NCI-H2196 treated with DMSO at 0.1 percent for 48 hours (cell line): ENCODE results near the gene RANBP3L.
A peak's percentile ranks its signal among the peaks of the same experiment; 100 is the strongest.
"Not testable (repeated sequence)": the region's sequence is repeated elsewhere in the genome, so short reads cannot be mapped to it uniquely, and the experiment has no call there.

Source experiments
- DNase-seq: peaks from one replicate; lab custom pipeline; 2025; ENCODE audit not compliant: unreplicated experiment; lab: John Stamatoyannopoulos, UW

RANBP3L gene, protein sequence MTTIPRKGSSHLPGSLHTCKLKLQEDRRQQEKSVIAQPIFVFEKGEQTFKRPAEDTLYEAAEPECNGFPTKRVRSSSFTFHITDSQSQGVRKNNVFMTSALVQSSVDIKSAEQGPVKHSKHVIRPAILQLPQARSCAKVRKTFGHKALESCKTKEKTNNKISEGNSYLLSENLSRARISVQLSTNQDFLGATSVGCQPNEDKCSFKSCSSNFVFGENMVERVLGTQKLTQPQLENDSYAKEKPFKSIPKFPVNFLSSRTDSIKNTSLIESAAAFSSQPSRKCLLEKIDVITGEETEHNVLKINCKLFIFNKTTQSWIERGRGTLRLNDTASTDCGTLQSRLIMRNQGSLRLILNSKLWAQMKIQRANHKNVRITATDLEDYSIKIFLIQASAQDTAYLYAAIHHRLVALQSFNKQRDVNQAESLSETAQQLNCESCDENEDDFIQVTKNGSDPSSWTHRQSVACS

DNA sequence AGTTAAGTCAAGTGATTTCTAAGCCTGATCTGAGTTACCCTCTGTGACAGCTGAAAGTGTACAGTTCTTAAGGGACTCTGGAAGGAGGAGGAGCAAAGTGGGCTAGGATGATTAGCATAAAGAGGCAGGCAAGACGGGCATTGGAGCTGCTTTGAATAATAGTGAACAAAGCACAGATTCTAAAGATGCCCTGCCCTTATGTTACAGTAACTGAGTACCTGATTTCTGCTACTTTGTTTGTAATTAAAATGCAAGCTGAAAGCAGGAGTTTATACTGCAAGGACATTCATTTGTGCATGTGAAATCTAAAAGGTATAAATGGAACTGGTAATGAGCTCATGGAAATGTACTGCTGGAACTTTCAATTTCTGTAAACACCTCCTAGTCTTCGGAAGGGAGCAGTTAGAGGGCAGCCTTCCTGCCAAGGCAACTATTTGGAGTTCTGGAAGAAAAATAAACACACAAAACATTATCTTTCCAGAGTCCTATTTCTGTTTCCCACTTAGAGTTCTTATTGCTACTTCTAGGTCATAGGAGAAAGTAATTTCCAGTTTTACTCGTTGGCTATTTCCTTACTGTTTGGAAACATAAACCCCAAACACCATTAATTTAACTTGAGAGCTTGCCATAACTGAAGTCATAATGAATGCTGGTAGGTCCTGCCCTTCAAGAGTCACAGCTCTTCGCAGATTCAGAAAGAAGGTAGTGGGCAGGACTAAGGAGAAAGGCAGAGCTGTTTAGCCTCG, at the start of gene RANBP3L:
TSS of gene RANBP3L (minus strand) at position 45 of the 746 bp plus-strand sequence. CDS start 486 bp downstream, outside the sequence.
- DNase-seq: peak; percentile 17

DNA sequence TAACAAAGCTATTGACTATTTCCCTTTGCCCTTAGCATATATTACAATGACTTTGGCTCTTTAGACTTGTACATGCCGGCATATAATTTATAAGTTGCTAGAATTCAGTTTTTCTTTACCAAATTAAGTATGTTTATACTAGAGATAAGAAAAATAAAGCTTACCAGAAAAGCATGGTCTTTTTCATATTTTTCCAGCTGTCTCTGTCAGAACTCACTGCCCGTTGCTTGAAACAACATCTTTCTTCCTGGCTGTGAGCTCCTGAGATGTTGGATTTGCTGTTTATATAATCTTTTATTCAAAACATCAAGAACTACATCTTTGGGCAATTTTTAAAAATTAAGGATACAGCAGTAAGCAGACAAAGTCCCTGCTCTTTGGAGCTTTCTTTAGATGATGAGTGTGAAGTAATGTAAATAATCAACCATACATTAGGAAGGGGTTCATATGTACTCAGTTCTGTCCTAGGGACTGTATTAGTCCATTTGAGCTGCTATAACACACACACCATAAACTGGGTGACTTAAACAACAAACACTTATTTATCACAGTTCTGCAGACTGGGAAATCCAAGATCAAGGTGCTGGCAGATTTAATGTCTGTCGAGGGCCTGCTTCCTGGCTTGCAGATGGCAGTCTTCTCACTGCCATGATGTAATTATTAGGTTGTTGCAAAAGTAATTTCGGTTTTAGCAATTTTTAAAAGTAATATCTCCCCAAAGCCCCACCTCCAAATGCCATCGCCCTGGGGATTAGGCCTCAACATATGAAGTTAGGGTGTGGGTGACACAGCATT, 45.4 kb upstream of the RANBP3L start:
- DNase-seq: no peak

DNA sequence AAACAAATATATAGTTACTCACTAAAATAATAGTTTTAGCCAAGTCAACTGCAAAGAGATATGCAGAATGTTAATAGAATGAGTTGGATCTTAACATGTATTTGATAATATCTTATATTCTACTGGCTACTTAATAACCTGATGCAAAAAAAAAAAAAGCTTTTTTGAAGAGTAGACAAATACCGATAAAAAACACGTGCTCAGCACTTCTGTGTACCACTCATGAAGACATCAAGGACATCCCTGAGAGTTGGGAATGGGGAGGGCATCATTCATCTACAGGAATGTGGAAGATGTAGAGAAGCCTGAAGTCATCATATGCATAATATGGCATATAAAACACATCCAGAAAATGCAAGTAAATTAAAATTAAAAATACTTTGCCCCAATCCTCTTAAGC, 43.2 kb upstream of the RANBP3L start:
- DNase-seq: no peak

DNA sequence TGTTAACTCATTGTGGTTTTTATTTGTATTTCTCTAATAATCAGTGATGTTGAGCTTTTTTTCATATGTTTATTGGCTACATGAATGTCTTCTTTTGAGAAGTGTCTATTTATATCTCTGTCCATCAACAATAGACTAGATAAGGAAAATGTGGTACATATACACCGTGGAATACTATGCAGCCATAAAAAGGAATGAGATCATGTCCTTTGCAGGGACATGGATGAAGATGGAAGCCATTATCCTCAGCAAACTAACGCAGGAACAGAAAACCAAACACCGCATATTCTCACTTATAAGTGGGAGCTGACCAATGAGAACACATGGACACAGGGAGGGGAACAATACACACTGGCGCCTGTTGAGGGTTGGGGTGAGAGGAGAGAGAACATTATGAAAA, 40.0 kb upstream of the RANBP3L start:
- not testable (repeated sequence) for DNase-seq

DNA sequence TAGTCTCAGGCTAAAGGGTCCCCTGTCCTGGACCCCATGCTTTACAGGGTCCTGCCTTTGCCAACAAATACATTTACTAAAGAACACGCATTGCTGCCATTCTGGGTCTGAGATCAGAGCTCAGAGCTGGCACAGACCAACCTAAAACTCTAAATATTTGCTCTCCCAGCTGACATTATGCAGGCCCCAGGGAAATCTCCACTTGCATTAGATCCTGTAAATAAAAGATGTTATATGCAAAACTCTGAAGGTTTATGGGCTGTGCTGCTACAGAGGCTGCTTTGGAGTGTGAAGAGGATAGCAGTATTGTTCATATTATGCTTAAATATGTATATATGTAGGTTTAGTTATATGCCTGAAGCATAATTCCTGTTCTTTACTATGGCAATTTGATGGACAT, 35.9 kb upstream of the RANBP3L start:
- DNase-seq: no peak

DNA sequence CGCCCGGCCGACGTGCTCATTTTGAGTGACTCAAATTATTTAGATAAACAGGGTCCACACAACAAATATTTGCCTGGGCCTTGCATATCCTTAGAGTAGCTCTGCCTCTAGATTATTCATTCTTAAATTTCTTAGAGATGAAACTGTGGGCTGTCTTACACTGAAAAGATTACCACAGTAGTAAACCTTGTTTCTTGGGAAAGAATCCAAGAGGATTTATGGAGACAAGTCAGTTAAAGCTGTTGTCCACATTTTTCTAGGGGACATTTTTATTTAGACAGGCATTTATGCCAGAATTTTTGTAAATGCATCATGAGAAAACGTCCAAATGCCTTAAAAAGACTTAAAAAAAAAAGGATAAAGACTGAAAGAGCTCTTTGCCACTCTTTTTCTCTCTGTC, 32.6 kb upstream of the RANBP3L start:
- no peak for DNase-seq

DNA sequence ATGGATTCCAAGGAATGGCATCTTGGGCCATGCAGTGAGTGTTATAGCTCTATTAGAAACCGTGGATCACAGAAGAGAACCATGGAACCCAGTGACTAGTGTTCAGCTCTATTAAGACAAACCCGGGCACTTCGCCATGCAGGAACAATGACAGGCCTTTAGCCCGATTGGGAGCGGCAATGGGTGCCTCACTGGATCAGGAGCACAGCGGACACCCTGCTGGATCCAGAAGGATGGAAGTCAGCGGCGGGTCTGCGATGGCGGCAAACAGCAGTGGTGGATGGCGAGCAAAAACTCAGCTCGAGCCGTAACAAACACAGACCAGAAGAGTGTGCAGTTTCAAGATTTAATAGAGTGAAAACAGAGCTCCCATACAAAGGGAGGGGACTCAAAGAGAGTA, 31.0 kb upstream of the RANBP3L start:
- not testable (repeated sequence) for DNase-seq

DNA sequence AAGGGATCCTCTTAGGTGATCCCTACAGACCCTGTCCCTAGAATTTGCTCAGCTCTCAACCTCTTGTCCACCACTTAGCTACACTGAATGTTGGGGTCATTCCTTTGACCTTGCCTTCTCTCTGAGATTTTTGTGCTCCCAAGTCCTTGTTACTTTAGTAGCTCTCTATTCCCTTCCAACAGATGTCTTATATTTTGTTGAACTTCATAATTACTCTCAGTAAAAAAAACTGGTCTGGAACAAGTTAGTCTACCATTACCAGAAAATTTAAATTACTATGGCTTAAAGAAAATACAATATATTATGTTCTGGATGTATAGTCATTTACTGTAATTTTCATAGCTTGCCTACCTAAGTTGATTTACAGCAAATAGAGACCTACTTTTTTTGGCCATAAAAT, 23.5 kb upstream of the RANBP3L start:
- DNase-seq: no peak

DNA sequence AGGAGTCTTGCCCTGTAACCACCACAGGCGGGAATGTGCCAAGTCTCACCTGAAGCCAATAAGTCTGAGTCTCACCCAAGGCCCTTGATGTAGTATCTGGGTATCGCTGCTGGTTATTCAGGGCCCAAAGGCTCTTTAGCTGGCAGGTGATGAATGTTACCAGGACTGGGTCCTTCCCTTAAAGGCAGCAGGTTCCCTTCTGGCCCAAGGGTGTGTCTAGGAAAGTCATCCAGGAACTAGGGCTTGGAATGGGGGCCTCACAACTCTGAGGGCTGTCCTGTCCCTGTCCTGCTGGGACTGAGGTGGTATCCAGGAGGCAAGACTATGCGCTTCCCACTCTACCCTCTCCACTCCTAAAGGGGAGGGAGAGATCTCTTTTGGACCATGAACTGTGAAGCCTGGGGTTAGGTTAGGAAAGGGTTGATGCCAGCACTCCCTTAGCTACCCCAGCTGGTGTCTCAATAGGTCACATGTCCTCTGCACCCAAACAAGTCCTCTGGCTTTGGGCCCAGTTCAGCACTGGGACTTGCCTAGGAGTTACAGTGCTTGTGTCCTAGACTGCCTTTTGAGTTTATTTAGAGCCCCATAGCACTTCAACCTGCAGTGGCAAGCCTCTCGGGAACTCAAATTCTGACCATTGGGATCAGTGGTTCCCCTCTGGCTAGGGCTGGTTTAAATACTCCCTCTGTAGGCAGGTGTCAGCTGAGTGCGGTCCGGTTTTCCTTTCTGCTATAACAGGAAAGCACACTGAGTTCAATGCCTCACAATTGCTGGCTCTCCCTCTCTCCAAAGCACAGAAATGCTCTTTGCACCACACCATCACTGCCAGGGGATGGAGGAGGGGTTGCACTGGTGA, 22.5 kb upstream of the RANBP3L start:
- no peak for DNase-seq

DNA sequence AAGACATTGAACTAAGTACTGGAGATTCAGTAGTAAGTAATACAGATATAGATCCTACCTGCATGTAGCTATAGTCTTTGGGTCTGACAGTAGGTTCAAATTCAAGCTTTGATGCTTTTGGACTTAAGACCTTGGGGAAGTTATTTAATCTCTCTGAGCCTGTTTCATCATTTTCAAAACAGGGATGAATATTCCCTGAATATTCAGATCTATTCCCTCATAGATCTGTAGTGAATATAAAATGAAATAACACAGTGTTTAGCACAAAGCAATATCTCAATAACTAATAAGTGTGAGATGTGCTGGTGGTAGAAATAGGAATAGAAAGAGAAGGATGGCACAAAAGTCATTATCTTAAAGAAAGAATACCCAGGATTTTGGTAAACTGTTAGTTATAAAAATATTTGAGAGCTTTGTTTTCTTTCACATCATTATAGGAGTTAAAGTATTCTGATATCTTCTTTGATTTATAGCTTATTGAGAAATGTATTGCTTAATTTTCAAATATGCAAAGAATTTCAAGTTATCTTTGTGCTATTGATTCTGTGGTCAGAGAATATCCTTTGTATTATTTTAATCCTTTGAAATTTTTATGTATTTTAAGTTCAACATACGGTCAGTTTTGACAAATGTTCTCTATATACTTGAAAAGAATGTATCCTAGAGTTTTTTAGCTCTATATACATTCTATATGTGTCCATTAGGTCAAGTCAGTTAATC, 11.4 kb upstream of the RANBP3L start:
- no peak for DNase-seq

DNA sequence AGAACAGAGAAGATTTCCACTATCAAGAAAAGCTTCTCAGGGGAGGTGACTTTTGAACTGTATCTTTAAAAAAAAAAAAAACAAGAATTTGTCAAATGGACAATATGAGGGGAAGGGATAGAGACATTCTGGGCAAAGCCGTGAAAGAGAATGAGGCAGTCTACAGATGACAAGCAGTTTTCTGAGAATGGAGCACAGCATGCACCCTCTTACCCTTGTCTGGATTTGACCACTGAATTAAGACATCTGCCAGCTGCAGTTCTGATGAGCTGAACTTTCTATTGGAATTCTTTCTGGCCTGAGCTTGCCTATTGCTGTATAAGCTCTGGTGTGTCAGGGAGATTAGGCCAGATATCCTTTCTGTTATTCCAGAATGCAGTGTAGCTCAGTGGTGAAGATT, 10.3 kb upstream of the RANBP3L start:
- no peak for DNase-seq

DNA sequence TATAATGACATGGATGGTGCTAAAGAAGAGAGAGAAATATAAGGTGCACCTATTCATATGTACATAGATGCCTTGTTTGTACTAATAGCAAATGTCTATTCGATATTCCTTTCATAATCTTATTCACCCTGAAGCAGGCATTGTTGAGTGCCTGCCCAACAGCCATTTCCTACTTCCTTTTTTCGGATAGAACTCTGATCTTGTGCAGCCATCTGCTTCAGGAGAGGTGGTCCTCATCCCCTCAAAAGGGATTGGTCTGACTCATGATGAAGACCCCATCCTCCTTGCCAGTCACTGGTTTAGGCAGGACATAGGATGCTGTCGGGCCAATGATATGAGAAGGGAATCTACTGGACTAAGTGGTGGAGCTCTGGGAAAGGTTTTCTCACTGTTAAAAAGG, 8.4 kb upstream of the RANBP3L start:
- DNase-seq: no peak

DNA sequence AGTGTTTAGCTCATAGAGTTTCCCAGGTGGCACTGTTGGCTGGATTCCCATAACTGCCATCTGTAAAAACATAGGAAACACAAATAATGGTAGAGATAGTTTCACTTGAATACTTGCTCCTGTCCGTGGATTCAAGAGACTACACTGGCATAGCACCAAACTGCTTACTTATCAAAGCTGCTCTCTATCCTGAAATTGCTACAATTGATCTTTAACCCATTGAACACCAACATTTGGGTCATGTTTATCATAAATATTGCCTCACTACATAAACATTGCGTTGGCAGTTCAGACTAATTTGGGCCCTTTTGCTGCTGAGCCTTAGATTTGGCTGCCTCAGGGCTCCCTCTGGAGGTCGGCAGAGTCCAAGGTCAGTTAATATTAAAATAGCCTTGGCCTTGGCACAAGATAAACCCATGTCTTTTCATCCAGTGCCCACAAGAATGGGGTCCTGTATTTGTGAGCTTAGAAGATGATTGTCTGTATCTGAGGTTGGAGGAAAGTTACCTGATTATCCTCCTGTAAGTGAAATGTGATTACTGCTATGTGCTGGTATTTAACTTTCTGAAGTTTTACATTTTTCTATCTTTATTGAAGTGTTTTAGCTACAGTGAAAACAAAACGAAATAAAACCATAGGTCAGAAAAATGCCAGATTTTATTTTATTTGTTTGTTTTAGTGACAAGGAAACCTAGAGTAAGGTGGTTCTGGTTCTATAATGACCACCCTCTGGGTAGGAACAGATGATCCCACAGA, 4.0 kb upstream of the RANBP3L start:
- peak; percentile 76 for DNase-seq

DNA sequence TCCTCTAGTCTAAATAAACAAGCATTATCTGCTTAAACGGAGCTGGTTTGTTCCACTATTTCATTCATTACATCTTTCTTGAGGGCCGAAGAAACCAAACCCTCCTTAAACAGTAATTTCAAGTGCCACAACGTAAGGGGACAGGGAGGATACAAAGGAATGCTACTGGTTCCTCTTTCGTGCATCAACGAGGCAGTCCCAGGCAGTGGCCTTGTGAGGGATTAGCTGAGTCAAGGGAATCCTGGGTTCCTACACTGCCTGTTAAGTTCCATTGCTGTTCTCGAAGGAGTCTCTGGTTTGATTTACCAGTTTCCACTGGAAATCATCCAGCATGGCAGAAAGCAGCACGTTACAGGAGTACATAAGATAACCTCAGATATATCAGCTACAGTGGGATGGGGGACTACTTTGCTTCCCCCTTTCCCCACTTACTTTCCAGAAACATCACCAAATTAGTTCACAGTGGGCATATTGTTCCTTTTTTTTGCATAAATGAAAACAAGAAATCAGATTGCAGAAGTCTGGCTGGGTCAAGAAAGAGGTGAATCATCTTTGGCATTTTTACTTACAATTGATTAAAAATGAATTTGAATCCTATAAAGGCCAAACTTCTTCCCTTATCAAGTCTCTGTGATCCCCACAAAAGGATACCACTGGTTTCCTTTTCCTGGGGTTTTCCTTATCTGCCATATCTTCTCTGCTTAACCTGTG, 2.5 kb upstream of the RANBP3L start:
- DNase-seq: no peak

DNA sequence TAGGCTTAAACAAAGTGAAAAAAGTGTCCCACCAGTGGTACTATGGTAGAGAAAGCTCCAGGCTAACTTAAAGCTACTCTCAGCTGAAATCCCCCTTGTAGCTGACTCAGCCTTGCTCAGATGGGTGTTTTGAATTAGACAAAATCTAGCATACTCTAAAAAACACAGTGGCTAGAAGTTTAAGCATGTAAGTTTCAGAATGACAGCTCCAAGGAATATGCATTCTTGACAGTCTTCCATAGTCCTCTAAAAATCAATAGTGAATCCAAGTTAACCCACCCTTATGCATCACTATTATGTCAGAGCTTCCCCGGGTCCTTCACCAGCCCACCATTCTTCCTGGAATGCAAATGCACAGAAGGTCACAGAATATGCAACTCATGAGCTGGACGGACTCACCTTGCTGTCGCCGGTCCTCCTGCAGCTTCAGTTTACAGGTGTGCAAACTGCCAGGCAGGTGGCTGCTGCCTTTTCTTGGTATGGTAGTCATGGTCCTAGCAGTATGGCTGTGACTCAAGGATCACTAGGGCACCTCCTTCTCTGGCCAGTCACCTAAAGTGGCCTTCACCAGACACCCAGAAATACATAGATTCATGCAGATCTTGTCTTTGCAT, 668 bp downstream of the RANBP3L start:
- DNase-seq: no peak

DNA sequence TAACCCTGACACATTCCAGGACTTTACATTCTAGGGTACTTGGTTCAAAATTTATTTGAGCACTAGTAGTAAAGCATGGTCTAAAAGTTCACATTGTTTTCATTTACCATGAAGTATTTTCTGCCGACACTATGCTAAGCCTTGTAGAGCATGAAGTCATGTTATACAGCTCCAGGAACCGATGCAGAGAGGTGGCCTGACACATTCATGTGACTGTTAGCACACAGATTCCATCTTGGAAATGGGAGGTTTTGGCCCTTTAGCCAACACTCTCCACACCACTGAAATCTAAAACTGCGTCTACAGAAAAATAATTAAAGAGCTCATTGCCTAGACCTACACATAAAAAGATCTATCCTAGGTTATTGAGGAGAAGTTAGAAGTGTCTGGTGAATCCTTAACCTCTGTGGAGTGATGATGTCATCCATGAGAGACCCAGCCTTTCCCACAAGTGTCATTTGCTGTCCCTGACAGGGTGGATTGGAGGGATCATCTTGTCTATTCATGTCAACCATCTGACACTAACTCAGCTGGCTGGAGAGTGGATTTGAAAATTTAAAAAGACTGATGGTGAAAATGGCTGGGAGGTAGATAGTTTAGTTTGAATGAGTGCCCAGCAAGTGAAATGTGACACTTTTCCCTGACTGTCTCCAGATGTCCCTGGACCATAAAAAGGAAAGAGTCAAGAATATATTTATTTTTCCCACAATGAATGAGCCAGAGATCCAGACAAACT, 1.3 kb downstream of the RANBP3L start:
- peak; percentile 52 for DNase-seq

DNA sequence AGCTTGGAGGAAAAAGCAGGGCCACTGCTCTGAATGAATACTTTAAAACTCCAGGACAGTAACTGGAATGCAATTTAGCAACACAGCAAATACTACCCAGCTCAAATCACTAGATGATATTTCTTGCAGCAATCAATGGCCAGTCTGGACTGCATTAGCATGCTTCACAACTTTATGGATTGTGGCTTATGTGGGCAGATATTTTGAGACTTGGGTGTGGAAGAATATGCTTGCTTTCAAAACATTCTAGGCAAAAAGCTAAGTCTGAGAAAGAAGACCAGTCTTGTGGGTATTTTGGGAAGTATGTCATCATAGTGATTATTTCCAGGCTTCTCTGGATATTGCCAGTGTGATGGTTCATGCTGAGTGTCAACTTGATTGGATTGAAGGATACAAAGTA, 3.1 kb downstream of the RANBP3L start:
- no peak for DNase-seq
